NB4 (cell line): ENCODE results near the gene DGCR8.
A peak's percentile ranks its signal among the peaks of the same experiment; 100 is the strongest.

ENCODE experiments used
- DNase-seq: peaks from one replicate; pipeline ENCODE4 v3.0.0; 2010; ENCODE audit warnings: low read depth
- H3K4me3 ChIP-seq: one replicate; pipeline ENCODE4 v1.5.1; 2011; ENCODE audit warnings: mild to moderate bottlenecking, low read depth, low read length, moderate library complexity
- MAX ChIP-seq: IDR thresholded peaks from 2 replicates; pipeline ENCODE4 v1.6.1; 2011; ENCODE audit warnings: low read depth, low read length
- MYC ChIP-seq: IDR thresholded peaks from 2 replicates; pipeline ENCODE4 v1.6.1; 2011; ENCODE audit warnings: low read depth, low read length
- POLR2A ChIP-seq: IDR thresholded peaks from 2 replicates; pipeline ENCODE4 v1.6.1; 2011; ENCODE audit warnings: mild to moderate bottlenecking; ENCODE audit not compliant: insufficient read length; ENCODE audit errors: extremely low read depth
- TF ChIP-seq, protein P1 (sequence below): IDR thresholded peaks from one replicate; pipeline ENCODE4 v1.5.1; 2012; ENCODE audit warnings: low read depth, low read length

The DGCR8 gene

GRCh38 chr22:20107951-20108756 is 28.1 kb downstream of the DGCR8 start:
- no peak for TF ChIP-seq POLR2A
- TF ChIP-seq MYC, result no peak
- TF ChIP-seq, protein P1, sequence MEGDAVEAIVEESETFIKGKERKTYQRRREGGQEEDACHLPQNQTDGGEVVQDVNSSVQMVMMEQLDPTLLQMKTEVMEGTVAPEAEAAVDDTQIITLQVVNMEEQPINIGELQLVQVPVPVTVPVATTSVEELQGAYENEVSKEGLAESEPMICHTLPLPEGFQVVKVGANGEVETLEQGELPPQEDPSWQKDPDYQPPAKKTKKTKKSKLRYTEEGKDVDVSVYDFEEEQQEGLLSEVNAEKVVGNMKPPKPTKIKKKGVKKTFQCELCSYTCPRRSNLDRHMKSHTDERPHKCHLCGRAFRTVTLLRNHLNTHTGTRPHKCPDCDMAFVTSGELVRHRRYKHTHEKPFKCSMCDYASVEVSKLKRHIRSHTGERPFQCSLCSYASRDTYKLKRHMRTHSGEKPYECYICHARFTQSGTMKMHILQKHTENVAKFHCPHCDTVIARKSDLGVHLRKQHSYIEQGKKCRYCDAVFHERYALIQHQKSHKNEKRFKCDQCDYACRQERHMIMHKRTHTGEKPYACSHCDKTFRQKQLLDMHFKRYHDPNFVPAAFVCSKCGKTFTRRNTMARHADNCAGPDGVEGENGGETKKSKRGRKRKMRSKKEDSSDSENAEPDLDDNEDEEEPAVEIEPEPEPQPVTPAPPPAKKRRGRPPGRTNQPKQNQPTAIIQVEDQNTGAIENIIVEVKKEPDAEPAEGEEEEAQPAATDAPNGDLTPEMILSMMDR, result no peak
- TF ChIP-seq MAX, result no peak
- no peak for DNase-seq
- H3K4me3 ChIP-seq, result no peak overlapping the region

DNA sequence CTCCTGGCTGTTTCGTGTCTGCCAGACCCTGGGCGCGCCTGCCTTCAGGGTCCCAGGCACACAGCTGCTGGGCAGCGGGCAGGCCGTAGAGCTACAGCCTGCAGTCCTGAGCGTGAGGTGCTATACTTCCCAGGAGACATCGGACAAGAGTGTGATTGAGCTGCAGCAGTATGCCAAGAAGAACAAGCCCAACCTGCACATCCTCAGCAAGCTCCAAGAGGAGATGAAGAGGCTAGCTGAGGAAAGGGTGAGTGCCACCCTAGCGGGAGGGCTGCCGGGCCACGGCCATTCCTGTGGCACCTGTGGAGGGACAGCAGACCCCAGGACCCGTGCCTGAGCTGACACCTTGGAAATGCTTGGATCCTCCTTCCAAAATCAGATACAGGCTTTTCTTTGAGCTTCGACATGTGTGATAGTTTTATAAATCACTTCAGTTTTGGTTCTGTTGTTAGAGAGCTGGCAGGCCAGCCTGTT is 28.8 kb downstream of the DGCR8 start:
- no peak for DNase-seq

GRCh38 chr22:20109411-20110358 is 29.6 kb downstream of the DGCR8 start:
- no peak for DNase-seq
- H3K4me3 ChIP-seq, result no peak overlapping the region
- TF ChIP-seq MYC (no peak), MAX (no peak), POLR2A (no peak)
- TF ChIP-seq, protein P1, result no peak

More for the DNA sequence above, 28.8 kb downstream of the DGCR8 start:
- TF ChIP-seq POLR2A (no peak), MYC (no peak), MAX (no peak)
- H3K4me3 ChIP-seq, result no peak overlapping the region

GRCh38 chr22:20110359-20110985 is 30.4 kb downstream of the DGCR8 start:
- DNase-seq, result no peak
- TF ChIP-seq MAX, result no peak
- no peak for TF ChIP-seq MYC
- no peak for TF ChIP-seq POLR2A
- TF ChIP-seq, protein P1, result no peak
- H3K4me3 ChIP-seq, result no peak overlapping the region

- no peak overlapping the region for H3K4me3 ChIP-seq
- DNase-seq, result peak; percentile 72
- TF ChIP-seq MYC, result peak; percentile 75
- TF ChIP-seq POLR2A, result no peak
- TF ChIP-seq MAX, result peak; percentile 59
- TF ChIP-seq, protein P1, result peak; percentile 51
Observed at GRCh38 chr22:20111045-20111688, 31.1 kb downstream of the DGCR8 start.
